ENCODE data around the gene MRPS18B. TPM values are rescaled to one million over a fixed set of nuclear protein-coding genes. Genes with fewer than 3 reads are reported as not detected.

MRPS18B gene
- total RNA-seq, 2 experiments from 2014 or later = 48.2 to 65.7 TPM

Small RNAs within 50 kb of the gene (microRNA-seq; reads per million reads assigned to microRNA genes)
- 156 reads per million, percentile 70 among the genes with 10 or more reads in this experiment for gene MIR877

Other genes starting within 250 kb of the MRPS18B start
- gene HLA-E, start 128.3 kb upstream of the MRPS18B start, total RNA-seq = 100 to 1,000 TPM; 395 to 602 TPM
- 10 to 100 TPM; 64.0 to 73.5 TPM for gene GNL1, start 61.4 kb upstream of the MRPS18B start, total RNA-seq
- gene PRR3, start 60.5 kb upstream of the MRPS18B start, total RNA-seq = 10 to 100 TPM; 19.5 to 23.6 TPM
- 10 to 100 TPM; 73.8 to 98.6 TPM for gene ABCF1, start 46.4 kb upstream of the MRPS18B start, total RNA-seq
- gene PPP1R10, start 597 bp upstream of the MRPS18B start, total RNA-seq = 100 to 1,000 TPM; 101 to 134 TPM
- 1 to 10 TPM; 7.5 to 8.4 TPM for gene ATAT1, start 9.0 kb downstream of the MRPS18B start, total RNA-seq
- gene C6orf136, start 29.3 kb downstream of the MRPS18B start, total RNA-seq = 10 to 100 TPM; 32.5 to 33.9 TPM
- 10 to 100 TPM; 39.5 to 49.6 TPM for gene DHX16, start 55.2 kb downstream of the MRPS18B start, total RNA-seq
- 100 to 1,000 TPM; 257 to 293 TPM for gene PPP1R18, start 68.8 kb downstream of the MRPS18B start, total RNA-seq
- gene NRM, start 73.1 kb downstream of the MRPS18B start, total RNA-seq = 10 to 100 TPM; 30.2 to 36.4 TPM
- 10 to 100 TPM; 67.4 to 83.9 TPM for gene MDC1, start 99.4 kb downstream of the MRPS18B start, total RNA-seq
- gene TUBB, start 102.5 kb downstream of the MRPS18B start, total RNA-seq = 1,000 to 10,000 TPM; 1,499 to 1,522 TPM
- gene FLOT1, start 124.8 kb downstream of the MRPS18B start, total RNA-seq = 100 to 1,000 TPM; 165 to 184 TPM
- 10 to 100 TPM in 1 of 2 experiments, 1 to 10 TPM in 1; 10.0 to 62.7 TPM for gene IER3, start 126.7 kb downstream of the MRPS18B start, total RNA-seq

All from activated CD8-positive, alpha-beta memory T cell treated with anti-CD3 and anti-CD28 coated beads, Interleukin-2, amount 10 ng/mL, durations not matched to agents 7 days and 5 days (primary cell).